HAP-1 (cell line): Measurements from ENCODE around the gene NFASC.

ENCODE experiments used
- DNase-seq, 2 experiments: peaks; one replicate each; pipeline ENCODE4 v3.0.0-alpha.2; 2016 to 2020; ENCODE audit warnings: low spot score in 2 of 2
- H3K27me3 ChIP-seq: fragments of 250-450 bp; sonication (Bioruptor Pico); 2 replicates; pipeline ENCODE4 v1.5.1; 2020; ENCODE audit warnings: low read depth, mild to moderate bottlenecking, moderate library complexity
- H3K36me3 ChIP-seq: fragments of 250-450 bp; sonication (Bioruptor Pico); replicated peaks from 2 replicates; pipeline ENCODE4 v1.5.1; 2020; ENCODE audit warnings: mild to moderate bottlenecking
- H3K4me1 ChIP-seq: fragments of 250-450 bp; sonication (Bioruptor Pico); 2 replicates; pipeline ENCODE4 v1.5.1; 2020; ENCODE audit warnings: mild to moderate bottlenecking
- H3K4me3 ChIP-seq: fragments of 250-450 bp; sonication (Bioruptor Pico); 2 replicates; pipeline ENCODE4 v1.5.1; 2020; ENCODE audit warnings: mild to moderate bottlenecking, moderate library complexity
- H3K9me3 ChIP-seq: fragments of 250-450 bp; sonication (Bioruptor Pico); 2 replicates; pipeline ENCODE4 v1.5.1; 2020; ENCODE audit warnings: mild to moderate bottlenecking, moderate library complexity
- in situ Hi-C: fragments of 300-500 bp; cut with MboI; formaldehyde crosslinking; loops from 3 replicates; pipeline ENCODE4 v1.14.3; 2020; ENCODE audit warnings: low sequenced_read_pairs, inconsistent platforms, mixed read lengths

The NFASC gene

GRCh38 chr1:204885288-204885711, 14.6 kb downstream of the NFASC start:
- Histone ChIP-seq H3K9me3 (no peaks in the 10 kb centered on the region), H3K27me3 (no peaks in the 10 kb centered on the region), H3K36me3 (no peaks in the 10 kb centered on the region), H3K4me3 (no peak overlapping the region), H3K4me1 (no peaks in the 10 kb centered on the region)
- DNase-seq = no peak
- in situ Hi-C loops = no loop called here

- H3K9me3 ChIP-seq = no peaks in the 10 kb centered on the region
- no peaks in the 10 kb centered on the region for H3K36me3 ChIP-seq
- no peaks in the 10 kb centered on the region for H3K4me1 ChIP-seq
- no peak for DNase-seq
- H3K4me3 ChIP-seq = no peak overlapping the region
- no peaks in the 10 kb centered on the region for H3K27me3 ChIP-seq
- in situ Hi-C loops = no loop called here
Observed at GRCh38 chr1:204885790-204886189, 15.1 kb downstream of the NFASC start.

- Histone ChIP-seq H3K9me3 (no peaks in the 10 kb centered on the region), H3K4me1 (no peaks in the 10 kb centered on the region), H3K4me3 (no peak overlapping the region), H3K27me3 (no peaks in the 10 kb centered on the region), H3K36me3 (no peaks in the 10 kb centered on the region)
- no peak for DNase-seq
- in situ Hi-C loops = no loop called here
Observed at GRCh38 chr1:204887846-204888245, 17.2 kb downstream of the NFASC start.

- Histone ChIP-seq H3K27me3 (no peaks in the 10 kb centered on the region), H3K9me3 (no peaks in the 10 kb centered on the region), H3K4me1 (no peaks in the 10 kb centered on the region), H3K36me3 (no peaks in the 10 kb centered on the region), H3K4me3 (no peak overlapping the region)
- DNase-seq = no peak
- in situ Hi-C loops = no loop called here
Observed at GRCh38 chr1:204888294-204888693, 17.6 kb downstream of the NFASC start.

GRCh38 chr1:204889681-204890383, 19.2 kb downstream of the NFASC start:
- Histone ChIP-seq H3K4me3 (no peak overlapping the region), H3K36me3 (no peaks in the 10 kb centered on the region), H3K9me3 (no peaks in the 10 kb centered on the region), H3K4me1 (no peaks in the 10 kb centered on the region), H3K27me3 (no peaks in the 10 kb centered on the region)
- in situ Hi-C loops = no loop called here
- DNase-seq = no peak

GRCh38 chr1:204891860-204892259, 21.2 kb downstream of the NFASC start:
- in situ Hi-C loops = no loop called here
- Histone ChIP-seq H3K4me1 (no peaks in the 10 kb centered on the region), H3K9me3 (no peaks in the 10 kb centered on the region), H3K4me3 (no peak overlapping the region), H3K27me3 (peaks cover 4% of the 10 kb centered on the region; the same call in 1 of the 2 replicates), H3K36me3 (no peaks in the 10 kb centered on the region)
- DNase-seq = no peak

- Histone ChIP-seq H3K4me1 (no peaks in the 10 kb centered on the region), H3K4me3 (no peak overlapping the region), H3K36me3 (no peaks in the 10 kb centered on the region), H3K27me3 (peaks cover 9% of the 10 kb centered on the region), H3K9me3 (no peaks in the 10 kb centered on the region)
- in situ Hi-C loops = no loop called here
- no peak for DNase-seq
Observed at GRCh38 chr1:204894031-204894430, 23.4 kb downstream of the NFASC start.

GRCh38 chr1:204894606-204895005, 23.9 kb downstream of the NFASC start:
- Histone ChIP-seq H3K27me3 (peaks cover 15% of the 10 kb centered on the region), H3K4me3 (no peak overlapping the region), H3K4me1 (no peaks in the 10 kb centered on the region), H3K36me3 (no peaks in the 10 kb centered on the region), H3K9me3 (no peaks in the 10 kb centered on the region)
- no peak for DNase-seq
- in situ Hi-C loops = no loop called here

GRCh38 chr1:204896023-204896422, 25.4 kb downstream of the NFASC start:
- Histone ChIP-seq H3K27me3 (peaks cover 24% of the 10 kb centered on the region), H3K9me3 (no peaks in the 10 kb centered on the region), H3K36me3 (no peaks in the 10 kb centered on the region), H3K4me3 (no peak overlapping the region), H3K4me1 (no peaks in the 10 kb centered on the region)
- DNase-seq = no peak
- in situ Hi-C loops = no loop called here

GRCh38 chr1:204896787-204897469, 26.3 kb downstream of the NFASC start:
- Histone ChIP-seq H3K36me3 (no peaks in the 10 kb centered on the region), H3K4me3 (no peak overlapping the region), H3K4me1 (no peaks in the 10 kb centered on the region), H3K9me3 (no peaks in the 10 kb centered on the region), H3K27me3 (peaks cover 24% of the 10 kb centered on the region)
- in situ Hi-C loops = no loop called here
- DNase-seq = no peak

- Histone ChIP-seq H3K4me1 (no peaks in the 10 kb centered on the region), H3K9me3 (no peaks in the 10 kb centered on the region), H3K36me3 (no peaks in the 10 kb centered on the region), H3K4me3 (no peak overlapping the region), H3K27me3 (peaks cover 34% of the 10 kb centered on the region)
- in situ Hi-C loops = no loop called here
- no peak for DNase-seq
Observed at GRCh38 chr1:204900721-204901120, 30.1 kb downstream of the NFASC start.

GRCh38 chr1:204902671-204903070, 32.0 kb downstream of the NFASC start:
- Histone ChIP-seq H3K4me1 (no peaks in the 10 kb centered on the region), H3K36me3 (no peaks in the 10 kb centered on the region), H3K4me3 (no peak overlapping the region), H3K27me3 (peaks cover 28% of the 10 kb centered on the region), H3K9me3 (no peaks in the 10 kb centered on the region)
- in situ Hi-C loops = no loop called here
- DNase-seq = no peak

GRCh38 chr1:204904228-204904810, 33.7 kb downstream of the NFASC start:
- Histone ChIP-seq H3K4me1 (no peaks in the 10 kb centered on the region), H3K36me3 (no peaks in the 10 kb centered on the region), H3K9me3 (no peaks in the 10 kb centered on the region), H3K27me3 (peaks cover 32% of the 10 kb centered on the region), H3K4me3 (no peak overlapping the region)
- DNase-seq = no peak
- in situ Hi-C loops = no loop called here

- Histone ChIP-seq H3K9me3 (no peaks in the 10 kb centered on the region), H3K4me3 (no peak overlapping the region), H3K27me3 (peaks cover 19% of the 10 kb centered on the region), H3K4me1 (no peaks in the 10 kb centered on the region), H3K36me3 (no peaks in the 10 kb centered on the region)
- no peak for DNase-seq
- in situ Hi-C loops = no loop called here
Observed at GRCh38 chr1:204909109-204909508, 38.4 kb downstream of the NFASC start.
